ENCODE data around the gene USP50.

DNA sequence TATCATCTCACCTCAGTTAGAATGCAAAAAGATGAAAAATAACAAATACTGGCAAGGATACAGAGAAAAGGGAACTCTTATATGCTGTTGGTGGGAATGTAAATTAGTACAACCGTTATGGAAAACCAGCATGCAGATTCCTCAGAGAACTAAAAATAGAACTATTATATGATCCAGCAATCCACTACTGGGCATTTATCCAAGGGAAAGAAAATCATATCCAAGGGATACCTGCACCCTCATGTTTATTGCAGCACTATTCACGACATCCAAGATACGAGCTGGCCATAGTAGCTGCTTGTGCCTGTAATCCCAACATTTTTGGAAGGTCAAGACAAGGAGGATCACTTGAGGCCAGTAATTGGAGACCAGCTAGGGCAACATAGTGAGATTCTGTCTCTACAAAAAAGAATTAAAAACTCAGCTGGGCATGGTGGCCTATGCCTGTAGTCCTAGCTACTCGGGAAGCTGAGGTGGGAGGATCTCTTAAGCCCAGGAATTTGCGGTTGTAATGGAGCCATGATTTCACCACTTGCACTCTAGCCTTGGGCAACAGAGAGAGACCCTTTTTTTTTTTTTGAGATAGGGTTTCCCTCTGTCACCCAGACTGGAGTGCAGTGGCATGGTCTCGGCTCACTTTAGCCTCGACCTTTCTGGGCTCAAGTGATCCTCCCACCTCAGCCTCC lies 26.6 kb downstream of the USP50 start:
- TF ChIP-seq EZH2phosphoT487 (IDR thresholded peaks at IDR 0.05; ENCODE audit: insufficient read depth, low read depth) (no peak), EZH2 (IDR thresholded peaks at IDR 0.05; ENCODE audit: insufficient read depth, poor library complexity, severe bottlenecking) (no peak)

Measured in GM23248 (cell line).